ENCODE data around the gene STK25. TPM values are rescaled to one million over a fixed set of nuclear protein-coding genes. Genes with fewer than 3 reads are reported as not detected.

The STK25 gene
- total and polyA plus RNA-seq, 2 of the 8 experiments (the other 6 are each of a cell fraction or from before 2014, with no cell fraction given): 159 to 546 TPM

DNA sequence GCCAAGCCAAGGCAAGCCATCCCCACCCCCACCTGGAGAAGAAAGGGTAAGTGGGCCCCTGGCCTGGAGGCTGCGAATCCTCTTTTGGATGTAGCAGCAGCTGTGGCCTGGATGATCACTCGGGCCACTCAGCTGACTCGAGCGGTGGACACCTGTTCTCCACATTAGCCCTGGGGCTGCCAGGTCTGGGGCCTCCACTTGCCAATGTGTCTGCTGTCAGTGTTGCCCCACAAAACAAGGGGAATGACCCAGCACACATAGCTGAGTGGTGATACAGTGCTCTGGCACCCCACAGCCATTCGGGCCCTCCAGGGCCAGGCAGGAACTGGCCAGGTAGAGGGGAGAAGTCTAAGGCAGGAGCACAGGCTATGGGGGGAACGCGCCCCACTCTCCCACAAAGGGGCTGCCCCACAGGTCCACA lies 2.6 kb downstream of the STK25 start (continued):
- TF ChIP-seq GTF2F1 (IDR thresholded peaks at IDR 0.05; ENCODE audit: borderline replicate concordance, low read depth, low read length) (no peak), KDM1A (IDR thresholded peaks at IDR 0.05; ENCODE audit: borderline replicate concordance, low read length) (no peak), TCF12 (IDR thresholded peaks at IDR 0.05; ENCODE audit: low read depth, low read length) (no peak), TBP (IDR thresholded peaks at IDR 0.05; ENCODE audit: low read depth, low read length) (no peak), GABPA (IDR thresholded peaks at IDR 0.05; ENCODE audit: borderline replicate concordance, insufficient read depth, low read length) (no peak), HDAC2 (IDR thresholded peaks at IDR 0.05; ENCODE audit: borderline replicate concordance in 1 of 2, low read depth in 2 of 2, low read length in 2 of 2) (no peak), CHD2 (IDR thresholded peaks at IDR 0.05; ENCODE audit: low read length) (no peak)
